Endodermal cell (in vitro differentiated cells): ENCODE results near the gene AUTS2. TPM values are rescaled to one million over a fixed set of nuclear protein-coding genes. Genes with fewer than 3 reads are reported as not detected.

Experiments used
- DNase-seq: peaks from one replicate; pipeline ENCODE4 v3.0.0-alpha.2; 2017
- H3K27ac ChIP-seq: 2 replicates; pipeline ENCODE4 v1.5.1; 2013; ENCODE audit warnings: mild to moderate bottlenecking, low read depth, low read length, moderate library complexity
- H3K27me3 ChIP-seq: 2 replicates; pipeline ENCODE4 v1.6.1; 2013; ENCODE audit warnings: mild to moderate bottlenecking, low read length, moderate library complexity; ENCODE audit not compliant: insufficient read depth, control insufficient read depth, poor library complexity, severe bottlenecking
- H3K36me3 ChIP-seq: 2 replicates; pipeline ENCODE4 v1.7.0; 2013; ENCODE audit warnings: mild to moderate bottlenecking, low read length, moderate library complexity; ENCODE audit not compliant: control insufficient read depth, insufficient read depth
- H3K4me1 ChIP-seq: one replicate; pipeline ENCODE4 v1.7.0; 2013; ENCODE audit warnings: low read length; ENCODE audit not compliant: control insufficient read depth, insufficient read depth
- H3K4me3 ChIP-seq: 2 replicates; pipeline ENCODE4 v1.5.1; 2013; ENCODE audit warnings: mild to moderate bottlenecking, low read length, moderate library complexity
- H3K9ac ChIP-seq: 2 replicates; pipeline ENCODE4 v1.6.1; 2013; ENCODE audit warnings: mild to moderate bottlenecking, low read length, moderate library complexity; ENCODE audit not compliant: poor library complexity, severe bottlenecking; ENCODE audit errors: extremely low read depth
- H3K9me3 ChIP-seq: 2 replicates; pipeline ENCODE4 v1.6.1; 2013; ENCODE audit warnings: mild to moderate bottlenecking, low read length, moderate library complexity; ENCODE audit not compliant: control insufficient read depth
- H3K27ac Mint-ChIP-seq: 2 replicates; pipeline ENCODE4 v1.8.0; 2020; ENCODE audit warnings: mixed read lengths
- H3K27me3 Mint-ChIP-seq: 2 replicates; pipeline ENCODE4 v1.8.0; 2021; ENCODE audit warnings: mild to moderate bottlenecking, mixed read lengths; ENCODE audit not compliant: insufficient read depth
- H3K36me3 Mint-ChIP-seq: 2 replicates; pipeline ENCODE4 v1.8.0; 2020; ENCODE audit warnings: low read depth, mixed read lengths
- H3K4me1 Mint-ChIP-seq: 2 replicates; pipeline ENCODE4 v1.8.0; 2020; ENCODE audit warnings: mixed read lengths
- H3K4me3 Mint-ChIP-seq: 2 replicates; pipeline ENCODE4 v1.8.0; 2020; ENCODE audit warnings: mild to moderate bottlenecking, moderate library complexity, mixed read lengths
- H3K9me3 Mint-ChIP-seq: 2 replicates; pipeline ENCODE4 v1.8.0; 2020; ENCODE audit warnings: mild to moderate bottlenecking, mixed read lengths
- CTCF ChIP-seq: fragments of 200-600 bp; sonication (generic); conservative IDR thresholded peaks from 2 replicates; pipeline ENCODE4 v1.5.0; 2021; ENCODE audit warnings: antibody characterized with exemption, mild to moderate bottlenecking
- WGBS, 2 experiments: methylation state at CpG; one replicate each; pipeline versions ENCODE4 v1.1.5 to v1.1.7; 2013; ENCODE audit warnings: missing lambda C conversion rate in 2 of 2, mixed read lengths in 1 of 2; ENCODE audit not compliant: insufficient coverage in 1 of 2, insufficient read length in 1 of 2; 5-methylcytosine and 5-hydroxymethylcytosine counted together
- total RNA-seq, 2 donors: library from RNA; stranded (reverse); fragmentation: NEBNext Ultra II Directional in 1 of 2; extraction: Animal tissue kit (Norgen Biotek cat#: 25700) in 1 of 2; gene quantifications; 2 replicates in 1 of 2; 3 replicates in 1 of 2; pipeline ENCODE4 v1.2.1, GENCODE V29; 2021

The AUTS2 gene
- total RNA-seq, 2 donors from 2014 or later = 76.8 to 106 TPM

GRCh38 chr7:69882269-69882668 lies 284.0 kb downstream of the AUTS2 start:
- Mint-ChIP-seq H3K27me3 (no peaks in the 10 kb centered on the region), H3K27ac (no peak overlapping the region), H3K9me3 (no peaks in the 10 kb centered on the region), H3K4me1 (peaks cover 48% of the 10 kb centered on the region), H3K4me3 (no peak overlapping the region), H3K36me3 (no peaks in the 10 kb centered on the region)
- DNase-seq = no peak
- no peak overlapping the region for H3K4me3 ChIP-seq
- no peak for TF ChIP-seq CTCF
- no peaks in the 10 kb centered on the region for H3K36me3 ChIP-seq
- no peaks in the 10 kb centered on the region for H3K9me3 ChIP-seq
- H3K9ac ChIP-seq = no peak overlapping the region
- H3K27ac ChIP-seq = no peak overlapping the region
- H3K4me1 ChIP-seq = peaks cover 9% of the 10 kb centered on the region
- no peaks in the 10 kb centered on the region for H3K27me3 ChIP-seq
- WGBS, 2 experiments = 100% methylated on average over 1 of the region's 1 CpG; no CpG with 5 or more reads in 1 of the 2 experiments

GRCh38 chr7:69883399-69883891 lies 285.2 kb downstream of the AUTS2 start:
- no peak for DNase-seq
- H3K4me3 Mint-ChIP-seq = no peak overlapping the region
- Histone ChIP-seq H3K27me3 (no peaks in the 10 kb centered on the region), H3K36me3 (no peaks in the 10 kb centered on the region), H3K9me3 (no peaks in the 10 kb centered on the region), H3K4me3 (no peak overlapping the region), H3K4me1 (peaks cover 9% of the 10 kb centered on the region), H3K9ac (no peak overlapping the region), H3K27ac (peak overlapping the region; percentile 9)
- WGBS, 2 experiments = 97 to 100% methylated on average over 2 to 7 of the region's 7 CpGs
- H3K9me3 Mint-ChIP-seq = no peaks in the 10 kb centered on the region
- peaks cover 39% of the 10 kb centered on the region for H3K4me1 Mint-ChIP-seq
- no peak overlapping the region for H3K27ac Mint-ChIP-seq
- TF ChIP-seq CTCF = no peak
- H3K36me3 Mint-ChIP-seq = no peaks in the 10 kb centered on the region
- no peaks in the 10 kb centered on the region for H3K27me3 Mint-ChIP-seq

GRCh38 chr7:69885431-69885830 lies 287.2 kb downstream of the AUTS2 start:
- Mint-ChIP-seq H3K27ac (no peak overlapping the region), H3K9me3 (no peaks in the 10 kb centered on the region), H3K4me3 (no peak overlapping the region), H3K4me1 (peaks cover 36% of the 10 kb centered on the region), H3K27me3 (no peaks in the 10 kb centered on the region), H3K36me3 (no peaks in the 10 kb centered on the region)
- DNase-seq = no peak
- H3K27me3 ChIP-seq = no peaks in the 10 kb centered on the region
- H3K9ac ChIP-seq = no peak overlapping the region
- no peak overlapping the region for H3K4me3 ChIP-seq
- no peak for TF ChIP-seq CTCF
- no peaks in the 10 kb centered on the region for H3K9me3 ChIP-seq
- peaks cover 9% of the 10 kb centered on the region for H3K4me1 ChIP-seq
- no peak overlapping the region for H3K27ac ChIP-seq
- H3K36me3 ChIP-seq = no peaks in the 10 kb centered on the region
- WGBS, 2 experiments = 85 to 94% methylated on average over 2 to 3 of the region's 3 CpGs
